CD1c-positive myeloid dendritic cell (primary cell): ENCODE results near the gene KCNC2.

Experiments used
- DNase-seq: peaks from one replicate; pipeline ENCODE4 v3.0.0-alpha.2; 2016; ENCODE audit errors: extremely low spot score

Gene KCNC2

GRCh38 chr12:75058228-75058627, 151.4 kb downstream of the KCNC2 start:
- DNase-seq: no peak

GRCh38 chr12:75048767-75049166, 160.9 kb downstream of the KCNC2 start:
- DNase-seq: no peak

- no peak for DNase-seq
Observed at GRCh38 chr12:75047885-75048525, 161.6 kb downstream of the KCNC2 start.

GRCh38 chr12:75042125-75042524, 167.5 kb downstream of the KCNC2 start:
- no peak for DNase-seq

GRCh38 chr12:75041472-75041871, 168.2 kb downstream of the KCNC2 start:
- DNase-seq: no peak

- no peak for DNase-seq
Observed at GRCh38 chr12:75020068-75020557, 189.5 kb downstream of the KCNC2 start.

- DNase-seq: no peak
Observed at GRCh38 chr12:75011120-75011519, 198.5 kb downstream of the KCNC2 start.

- no peak for DNase-seq
Observed at GRCh38 chr12:75007133-75007532, 202.5 kb downstream of the KCNC2 start.

- no peak for DNase-seq
Observed at GRCh38 chr12:75000120-75000519, 209.5 kb downstream of the KCNC2 start.

- DNase-seq: no peak
Observed at GRCh38 chr12:74999474-74999873, 210.2 kb downstream of the KCNC2 start.
